HEK293 (cell line): ENCODE results near the gene FAM171A2.

Source experiments
- FEZF1 ChIP-seq: fragments of 450-650 bp; formaldehyde crosslinking; IDR thresholded peaks from 2 replicates; pipeline ENCODE4 v1.5.1; 2016; ENCODE audit warnings: missing biosample characterization, missing genetic modification characterization
- HIC1 ChIP-seq: fragments of 450-650 bp; formaldehyde crosslinking; IDR thresholded peaks from 2 replicates; pipeline ENCODE4 v1.5.1; 2016; ENCODE audit warnings: missing biosample characterization, missing genetic modification characterization
- KLF16 ChIP-seq: fragments of 450-650 bp; formaldehyde crosslinking; IDR thresholded peaks from 2 replicates; pipeline ENCODE4 v1.5.1; 2017; ENCODE audit warnings: missing biosample characterization, missing genetic modification characterization
- MEIS1 ChIP-seq: sonication (generic); formaldehyde crosslinking; IDR thresholded peaks from 2 replicates; pipeline ENCODE4 v1.8.1; 2022; ENCODE audit warnings: missing genetic modification reagents, mild to moderate bottlenecking, borderline replicate concordance
- YY1 ChIP-seq: fragments of 450-650 bp; formaldehyde crosslinking; IDR thresholded peaks from 2 replicates; pipeline ENCODE4 v1.5.1; 2018; ENCODE audit warnings: missing biosample characterization, missing genetic modification characterization
- ZNF202 ChIP-seq: fragments of 450-650 bp; formaldehyde crosslinking; IDR thresholded peaks from 2 replicates; pipeline ENCODE4 v1.5.1; 2016; ENCODE audit warnings: missing biosample characterization, missing genetic modification characterization, borderline replicate concordance
- ZNF23 ChIP-seq: fragments of 450-650 bp; formaldehyde crosslinking; IDR thresholded peaks from 2 replicates; pipeline ENCODE4 v1.5.1; 2016; ENCODE audit warnings: missing biosample characterization, missing genetic modification characterization, borderline replicate concordance
- ZNF292 ChIP-seq: fragments of 450-650 bp; formaldehyde crosslinking; IDR thresholded peaks from 2 replicates; pipeline ENCODE4 v1.5.1; 2016; ENCODE audit warnings: low read depth, missing biosample characterization, missing genetic modification characterization, borderline replicate concordance
- ZNF426 ChIP-seq: fragments of 450-650 bp; formaldehyde crosslinking; IDR thresholded peaks from 2 replicates; pipeline ENCODE4 v1.5.1; 2017; ENCODE audit warnings: missing biosample characterization, missing genetic modification characterization, mild to moderate bottlenecking, inconsistent platforms, moderate library complexity
- ZNF544 ChIP-seq: fragments of 450-650 bp; formaldehyde crosslinking; IDR thresholded peaks from 2 replicates; pipeline ENCODE4 v1.5.0; 2017; ENCODE audit warnings: missing biosample characterization, missing genetic modification characterization
- ZNF707 ChIP-seq: fragments of 450-650 bp; formaldehyde crosslinking; IDR thresholded peaks from 2 replicates; pipeline ENCODE4 v1.5.1; 2016; ENCODE audit warnings: missing biosample characterization, missing genetic modification characterization
- TF ChIP-seq, protein P1 (sequence below): fragments of 450-650 bp; formaldehyde crosslinking; IDR thresholded peaks from 2 replicates; pipeline ENCODE4 v1.5.1; 2016; ENCODE audit warnings: missing biosample characterization, missing genetic modification characterization
- TF ChIP-seq, protein P2 (sequence below): fragments of 450-650 bp; formaldehyde crosslinking; IDR thresholded peaks from 2 replicates; pipeline ENCODE4 v1.5.1; 2016; ENCODE audit warnings: missing biosample characterization, missing genetic modification characterization, low read depth
- TF ChIP-seq, protein P3 (sequence below): sonication (generic); formaldehyde crosslinking; IDR thresholded peaks from 2 replicates; pipeline ENCODE4 v1.8.1; 2022; ENCODE audit warnings: mild to moderate bottlenecking, moderate library complexity, missing genetic modification reagents

GRCh38 chr17:44379887-44380286, 16.2 kb upstream of the FAM171A2 start:
- no peak for TF ChIP-seq ZNF202 (tag by site-specific recombination)
- no peak for TF ChIP-seq ZNF707 (tag by site-specific recombination)
- TF ChIP-seq, protein P1, sequence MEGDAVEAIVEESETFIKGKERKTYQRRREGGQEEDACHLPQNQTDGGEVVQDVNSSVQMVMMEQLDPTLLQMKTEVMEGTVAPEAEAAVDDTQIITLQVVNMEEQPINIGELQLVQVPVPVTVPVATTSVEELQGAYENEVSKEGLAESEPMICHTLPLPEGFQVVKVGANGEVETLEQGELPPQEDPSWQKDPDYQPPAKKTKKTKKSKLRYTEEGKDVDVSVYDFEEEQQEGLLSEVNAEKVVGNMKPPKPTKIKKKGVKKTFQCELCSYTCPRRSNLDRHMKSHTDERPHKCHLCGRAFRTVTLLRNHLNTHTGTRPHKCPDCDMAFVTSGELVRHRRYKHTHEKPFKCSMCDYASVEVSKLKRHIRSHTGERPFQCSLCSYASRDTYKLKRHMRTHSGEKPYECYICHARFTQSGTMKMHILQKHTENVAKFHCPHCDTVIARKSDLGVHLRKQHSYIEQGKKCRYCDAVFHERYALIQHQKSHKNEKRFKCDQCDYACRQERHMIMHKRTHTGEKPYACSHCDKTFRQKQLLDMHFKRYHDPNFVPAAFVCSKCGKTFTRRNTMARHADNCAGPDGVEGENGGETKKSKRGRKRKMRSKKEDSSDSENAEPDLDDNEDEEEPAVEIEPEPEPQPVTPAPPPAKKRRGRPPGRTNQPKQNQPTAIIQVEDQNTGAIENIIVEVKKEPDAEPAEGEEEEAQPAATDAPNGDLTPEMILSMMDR (tag by site-specific recombination): no peak
- no peak for TF ChIP-seq ZNF23 (tag by site-specific recombination)
- TF ChIP-seq MEIS1 (CRISPR knock-in tag): no peak
- TF ChIP-seq, protein P2, sequence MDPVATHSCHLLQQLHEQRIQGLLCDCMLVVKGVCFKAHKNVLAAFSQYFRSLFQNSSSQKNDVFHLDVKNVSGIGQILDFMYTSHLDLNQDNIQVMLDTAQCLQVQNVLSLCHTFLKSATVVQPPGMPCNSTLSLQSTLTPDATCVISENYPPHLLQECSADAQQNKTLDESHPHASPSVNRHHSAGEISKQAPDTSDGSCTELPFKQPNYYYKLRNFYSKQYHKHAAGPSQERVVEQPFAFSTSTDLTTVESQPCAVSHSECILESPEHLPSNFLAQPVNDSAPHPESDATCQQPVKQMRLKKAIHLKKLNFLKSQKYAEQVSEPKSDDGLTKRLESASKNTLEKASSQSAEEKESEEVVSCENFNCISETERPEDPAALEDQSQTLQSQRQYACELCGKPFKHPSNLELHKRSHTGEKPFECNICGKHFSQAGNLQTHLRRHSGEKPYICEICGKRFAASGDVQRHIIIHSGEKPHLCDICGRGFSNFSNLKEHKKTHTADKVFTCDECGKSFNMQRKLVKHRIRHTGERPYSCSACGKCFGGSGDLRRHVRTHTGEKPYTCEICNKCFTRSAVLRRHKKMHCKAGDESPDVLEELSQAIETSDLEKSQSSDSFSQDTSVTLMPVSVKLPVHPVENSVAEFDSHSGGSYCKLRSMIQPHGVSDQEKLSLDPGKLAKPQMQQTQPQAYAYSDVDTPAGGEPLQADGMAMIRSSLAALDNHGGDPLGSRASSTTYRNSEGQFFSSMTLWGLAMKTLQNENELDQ (tag by site-specific recombination): no peak
- no peak for TF ChIP-seq HIC1 (tag by site-specific recombination)
- no peak for TF ChIP-seq KLF16 (tag by site-specific recombination)
- TF ChIP-seq ZNF426 (tag by site-specific recombination): no peak
- TF ChIP-seq ZNF292 (tag by site-specific recombination): no peak
- TF ChIP-seq, protein P3, sequence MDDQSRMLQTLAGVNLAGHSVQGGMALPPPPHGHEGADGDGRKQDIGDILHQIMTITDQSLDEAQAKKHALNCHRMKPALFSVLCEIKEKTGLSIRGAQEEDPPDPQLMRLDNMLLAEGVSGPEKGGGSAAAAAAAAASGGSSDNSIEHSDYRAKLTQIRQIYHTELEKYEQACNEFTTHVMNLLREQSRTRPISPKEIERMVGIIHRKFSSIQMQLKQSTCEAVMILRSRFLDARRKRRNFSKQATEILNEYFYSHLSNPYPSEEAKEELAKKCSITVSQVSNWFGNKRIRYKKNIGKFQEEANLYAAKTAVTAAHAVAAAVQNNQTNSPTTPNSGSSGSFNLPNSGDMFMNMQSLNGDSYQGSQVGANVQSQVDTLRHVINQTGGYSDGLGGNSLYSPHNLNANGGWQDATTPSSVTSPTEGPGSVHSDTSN (CRISPR knock-in tag): no peak
- TF ChIP-seq FEZF1 (tag by site-specific recombination): no peak
- TF ChIP-seq YY1: no peak
- no peak for TF ChIP-seq ZNF544 (tag by site-specific recombination)
